HFFc6 (cell line): ENCODE measurements around the gene VWA3B. TPM values are rescaled to one million over a fixed set of nuclear protein-coding genes. Genes with fewer than 3 reads are reported as not detected.
A peak's percentile ranks its signal among the peaks of the same experiment; 100 is the strongest.

Experiments
- DNase-seq: peaks from one replicate; pipeline ENCODE4 v3.0.0-alpha.2; 2018
- H3K27ac Mint-ChIP-seq: 2 replicates; pipeline ENCODE4 v1.8.0; 2020; ENCODE audit warnings: mild to moderate bottlenecking, mixed read lengths
- H3K27me3 Mint-ChIP-seq: 2 replicates; pipeline ENCODE4 v1.8.0; 2021; ENCODE audit warnings: mild to moderate bottlenecking, moderate library complexity, mixed read lengths; ENCODE audit not compliant: insufficient read depth
- H3K36me3 Mint-ChIP-seq: 2 replicates; pipeline ENCODE4 v1.8.0; 2021; ENCODE audit warnings: low read depth, mixed read lengths
- H3K4me1 Mint-ChIP-seq: 2 replicates; pipeline ENCODE4 v1.8.0; 2020; ENCODE audit warnings: low read depth, mixed read lengths
- H3K4me3 Mint-ChIP-seq: 2 replicates; pipeline ENCODE4 v1.8.0; 2020; ENCODE audit warnings: mild to moderate bottlenecking, moderate library complexity, mixed read lengths
- H3K9me3 Mint-ChIP-seq: 2 replicates; pipeline ENCODE4 v1.8.0; 2020; ENCODE audit warnings: mild to moderate bottlenecking, mixed read lengths
- total RNA-seq, 6 experiments: library from RNA; stranded (reverse); fragmentation: NEBNext Ultra II Directional; extraction: Animal tissue kit (Norgen Biotek cat#: 25700); gene quantifications; 2 replicates in 1 of 6; 3 replicates in 5 of 6; pipeline ENCODE4 v1.2.3, GENCODE V29; 2021
- TF ChIP-seq, protein P1 (sequence below): fragments of 200-600 bp; sonication (generic); IDR thresholded peaks from 2 replicates; pipeline ENCODE4 v1.5.0; 2021; ENCODE audit warnings: antibody characterized with exemption, mild to moderate bottlenecking

The VWA3B gene
- total RNA-seq, 6 experiments from 2014 or later = not detected

DNA sequence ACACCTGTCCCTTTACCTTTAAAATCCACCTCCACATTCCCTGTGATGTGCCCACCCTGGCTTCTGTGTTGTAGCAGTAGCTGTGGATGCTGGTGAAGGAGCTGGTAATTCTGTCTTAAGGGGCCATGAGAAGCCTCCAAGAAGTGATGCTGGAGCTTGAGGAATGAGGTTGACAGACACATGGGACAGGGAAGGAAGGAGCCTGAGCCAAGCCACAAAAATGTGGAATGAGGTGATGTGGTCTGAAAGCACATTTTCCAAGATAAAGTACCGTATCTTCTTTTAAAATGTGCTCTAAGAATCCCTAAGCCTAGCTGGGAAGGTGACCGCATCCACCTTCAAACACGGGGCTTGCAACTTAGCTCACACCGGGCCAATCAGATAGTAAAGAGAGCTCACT lies 31.2 kb downstream of the VWA3B start:
- TF ChIP-seq, protein P1, sequence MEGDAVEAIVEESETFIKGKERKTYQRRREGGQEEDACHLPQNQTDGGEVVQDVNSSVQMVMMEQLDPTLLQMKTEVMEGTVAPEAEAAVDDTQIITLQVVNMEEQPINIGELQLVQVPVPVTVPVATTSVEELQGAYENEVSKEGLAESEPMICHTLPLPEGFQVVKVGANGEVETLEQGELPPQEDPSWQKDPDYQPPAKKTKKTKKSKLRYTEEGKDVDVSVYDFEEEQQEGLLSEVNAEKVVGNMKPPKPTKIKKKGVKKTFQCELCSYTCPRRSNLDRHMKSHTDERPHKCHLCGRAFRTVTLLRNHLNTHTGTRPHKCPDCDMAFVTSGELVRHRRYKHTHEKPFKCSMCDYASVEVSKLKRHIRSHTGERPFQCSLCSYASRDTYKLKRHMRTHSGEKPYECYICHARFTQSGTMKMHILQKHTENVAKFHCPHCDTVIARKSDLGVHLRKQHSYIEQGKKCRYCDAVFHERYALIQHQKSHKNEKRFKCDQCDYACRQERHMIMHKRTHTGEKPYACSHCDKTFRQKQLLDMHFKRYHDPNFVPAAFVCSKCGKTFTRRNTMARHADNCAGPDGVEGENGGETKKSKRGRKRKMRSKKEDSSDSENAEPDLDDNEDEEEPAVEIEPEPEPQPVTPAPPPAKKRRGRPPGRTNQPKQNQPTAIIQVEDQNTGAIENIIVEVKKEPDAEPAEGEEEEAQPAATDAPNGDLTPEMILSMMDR = no peak
- Mint-ChIP-seq H3K27me3 (peaks cover 52% of the 10 kb centered on the region), H3K4me3 (no peak overlapping the region), H3K27ac (no peak overlapping the region), H3K9me3 (no peaks in the 10 kb centered on the region), H3K4me1 (peaks cover 13% of the 10 kb centered on the region), H3K36me3 (no peaks in the 10 kb centered on the region)
- peak; percentile 11 for DNase-seq

DNA sequence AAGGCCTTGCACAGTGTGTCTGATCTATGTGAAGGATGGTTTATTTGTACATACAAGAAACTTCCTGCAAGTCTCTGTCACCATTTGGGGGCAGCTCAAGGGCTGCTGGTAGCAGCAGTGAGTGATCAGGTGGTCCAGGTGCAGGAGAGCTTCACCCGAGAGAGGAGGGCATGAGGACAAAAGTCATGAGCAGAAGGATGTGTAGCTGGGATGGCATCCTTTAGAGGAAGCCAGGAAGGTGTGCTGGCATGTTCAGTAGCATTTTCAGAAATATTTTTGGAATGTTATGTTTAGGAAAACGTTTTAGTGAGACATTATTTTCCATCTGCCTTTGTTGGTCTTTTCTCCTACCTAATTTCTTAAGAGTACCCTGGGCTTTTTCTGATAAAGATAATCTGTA lies 31.9 kb downstream of the VWA3B start:
- Mint-ChIP-seq H3K36me3 (no peaks in the 10 kb centered on the region), H3K27me3 (peaks cover 59% of the 10 kb centered on the region), H3K27ac (no peak overlapping the region), H3K9me3 (no peaks in the 10 kb centered on the region), H3K4me1 (peaks cover 13% of the 10 kb centered on the region), H3K4me3 (no peak overlapping the region)
- no peak for DNase-seq
- TF ChIP-seq, protein P1 = no peak

DNA sequence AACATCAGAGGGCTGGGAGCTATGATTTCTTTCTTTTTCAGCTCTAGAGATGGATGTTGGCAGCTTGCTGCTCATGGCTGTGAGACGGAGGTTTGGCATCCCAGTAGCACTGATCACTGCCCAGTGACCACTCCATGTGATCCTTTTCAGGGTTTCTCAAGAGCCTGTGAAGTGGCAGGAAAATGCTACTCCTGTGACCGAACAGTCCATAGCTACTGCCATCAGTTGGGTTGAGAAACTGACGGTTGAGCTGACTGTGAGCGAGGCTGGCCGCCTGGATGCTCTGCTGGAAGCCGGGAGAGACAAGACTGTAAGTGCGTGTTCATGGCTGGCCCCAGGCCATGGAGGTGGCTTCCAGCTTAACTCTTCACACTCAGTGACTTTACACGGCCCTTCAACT lies 34.2 kb downstream of the VWA3B start:
- Mint-ChIP-seq H3K36me3 (no peaks in the 10 kb centered on the region), H3K4me1 (peaks cover 13% of the 10 kb centered on the region), H3K27me3 (peaks cover 55% of the 10 kb centered on the region), H3K27ac (no peak overlapping the region), H3K4me3 (no peak overlapping the region), H3K9me3 (no peaks in the 10 kb centered on the region)
- TF ChIP-seq, protein P1 = no peak
- DNase-seq = no peak

DNA sequence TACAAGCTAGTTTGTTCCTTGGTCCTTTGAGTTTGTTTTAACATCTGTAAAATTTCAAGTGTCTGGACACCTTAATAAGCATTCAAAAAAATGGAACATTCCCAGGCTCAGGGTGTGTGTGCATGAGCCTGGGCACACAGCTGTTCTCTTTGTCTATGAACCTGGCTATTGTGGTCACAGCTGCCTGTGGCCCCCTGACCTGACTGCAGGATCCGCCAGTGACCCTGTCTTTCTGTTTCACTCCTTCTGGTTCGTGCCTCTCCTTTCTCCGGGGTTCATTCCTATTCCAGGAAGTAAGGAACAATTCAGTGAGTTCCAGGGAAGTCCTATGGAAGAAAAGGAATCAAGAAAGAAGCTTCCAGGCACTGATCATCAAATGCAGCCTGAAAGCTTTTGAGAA lies 35.6 kb downstream of the VWA3B start:
- DNase-seq = no peak
- Mint-ChIP-seq H3K36me3 (no peaks in the 10 kb centered on the region), H3K4me3 (no peak overlapping the region), H3K27me3 (peaks cover 51% of the 10 kb centered on the region), H3K4me1 (peaks cover 13% of the 10 kb centered on the region), H3K9me3 (no peaks in the 10 kb centered on the region), H3K27ac (no peak overlapping the region)
- TF ChIP-seq, protein P1 = no peak

DNA sequence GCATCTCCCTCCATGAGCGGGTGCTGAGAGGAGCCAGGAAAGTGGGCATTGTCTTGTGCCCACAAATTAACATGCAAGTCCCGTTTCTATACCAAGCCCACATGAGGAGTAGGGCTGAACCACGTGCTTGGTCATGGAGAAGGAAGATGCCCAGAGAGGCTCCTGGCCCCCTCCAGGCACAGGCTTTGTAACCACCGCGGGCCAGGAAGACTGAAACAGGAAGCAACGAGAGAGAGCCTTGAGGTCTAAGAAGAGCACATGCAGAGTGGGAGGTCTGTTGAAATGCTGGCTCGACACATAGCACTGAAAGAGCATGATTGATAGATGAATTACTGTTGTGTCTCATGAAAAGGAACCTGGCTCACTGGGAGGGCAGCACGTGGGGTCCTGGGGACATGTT lies 36.3 kb downstream of the VWA3B start:
- TF ChIP-seq, protein P1 = no peak
- Mint-ChIP-seq H3K36me3 (no peaks in the 10 kb centered on the region), H3K27ac (no peak overlapping the region), H3K27me3 (peaks cover 54% of the 10 kb centered on the region), H3K9me3 (no peaks in the 10 kb centered on the region), H3K4me3 (no peak overlapping the region), H3K4me1 (peaks cover 8% of the 10 kb centered on the region)
- DNase-seq = no peak

DNA sequence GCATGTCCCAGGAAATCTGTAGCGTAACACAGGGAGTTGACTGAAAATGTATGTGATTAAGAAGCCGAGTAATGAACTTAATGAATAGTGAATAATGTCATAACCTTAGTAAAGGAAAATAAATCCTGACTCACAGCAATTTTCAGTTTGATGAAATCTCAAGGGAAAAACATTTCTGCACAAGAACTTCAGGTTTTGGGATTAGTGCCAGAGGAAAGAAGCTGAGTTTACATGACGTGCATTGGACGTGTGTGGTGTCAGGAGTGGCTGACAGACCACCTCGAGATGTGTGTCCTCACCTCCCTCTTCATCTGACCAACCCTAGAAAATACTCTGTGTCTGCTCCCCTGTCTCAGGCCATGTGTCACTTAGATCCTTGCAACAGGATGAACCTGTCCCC lies 39.1 kb downstream of the VWA3B start:
- Mint-ChIP-seq H3K4me1 (no peaks in the 10 kb centered on the region), H3K36me3 (no peaks in the 10 kb centered on the region), H3K9me3 (no peaks in the 10 kb centered on the region), H3K27me3 (peaks cover 48% of the 10 kb centered on the region), H3K27ac (no peak overlapping the region), H3K4me3 (no peak overlapping the region)
- DNase-seq = no peak
- TF ChIP-seq, protein P1 = no peak
